Measurements from ENCODE around the gene TBC1D22A. TPM values are rescaled to one million over a fixed set of nuclear protein-coding genes. Genes with fewer than 3 reads are reported as not detected.

The TBC1D22A gene
- total and polyA plus RNA-seq, 4 donors = 4.1 to 12.4 (median 8.4) TPM

- Histone ChIP-seq H3K36me3 (ENCODE audit: control insufficient read depth in 4 of 4, insufficient read depth in 3 of 4, low read depth in 1 of 4, low read length in 3 of 4) (no peaks in the 10 kb centered on the region), H3K27me3 (ENCODE audit: control insufficient read depth in 4 of 4, insufficient read depth in 4 of 4, low read length in 3 of 4) (no peaks in the 10 kb centered on the region), H3K4me1 (ENCODE audit: control insufficient read depth in 4 of 4, insufficient read depth in 4 of 4, low read length in 3 of 4) (peaks cover 7 to 43% (median 32%) of the 10 kb centered on the region in 4 donors), H3K9ac (ENCODE audit: low read depth in 1 of 2, low read length in 2 of 2) (peak overlapping the region in 1 of 2 donors; percentile 47), H3K27ac (ENCODE audit: low read depth in 1 of 2, low read length in 2 of 2) (peak overlapping the region; percentile 61 to 71), H3K4me3 (ENCODE audit: low read depth in 1 of 3, low read length in 3 of 3) (no peak overlapping the region), H3K9me3 (ENCODE audit: control insufficient read depth in 4 of 4, low read length in 3 of 4) (no peaks in the 10 kb centered on the region)
- TF ChIP-seq, protein P1, sequence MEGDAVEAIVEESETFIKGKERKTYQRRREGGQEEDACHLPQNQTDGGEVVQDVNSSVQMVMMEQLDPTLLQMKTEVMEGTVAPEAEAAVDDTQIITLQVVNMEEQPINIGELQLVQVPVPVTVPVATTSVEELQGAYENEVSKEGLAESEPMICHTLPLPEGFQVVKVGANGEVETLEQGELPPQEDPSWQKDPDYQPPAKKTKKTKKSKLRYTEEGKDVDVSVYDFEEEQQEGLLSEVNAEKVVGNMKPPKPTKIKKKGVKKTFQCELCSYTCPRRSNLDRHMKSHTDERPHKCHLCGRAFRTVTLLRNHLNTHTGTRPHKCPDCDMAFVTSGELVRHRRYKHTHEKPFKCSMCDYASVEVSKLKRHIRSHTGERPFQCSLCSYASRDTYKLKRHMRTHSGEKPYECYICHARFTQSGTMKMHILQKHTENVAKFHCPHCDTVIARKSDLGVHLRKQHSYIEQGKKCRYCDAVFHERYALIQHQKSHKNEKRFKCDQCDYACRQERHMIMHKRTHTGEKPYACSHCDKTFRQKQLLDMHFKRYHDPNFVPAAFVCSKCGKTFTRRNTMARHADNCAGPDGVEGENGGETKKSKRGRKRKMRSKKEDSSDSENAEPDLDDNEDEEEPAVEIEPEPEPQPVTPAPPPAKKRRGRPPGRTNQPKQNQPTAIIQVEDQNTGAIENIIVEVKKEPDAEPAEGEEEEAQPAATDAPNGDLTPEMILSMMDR (IDR thresholded peaks at IDR 0.05; ENCODE audit: low read depth, low read length, missing input control) = peak; percentile 64
- TF ChIP-seq FOXA1 (IDR thresholded peaks at IDR 0.05) (no peak), RXRA (IDR thresholded peaks at IDR 0.05) (peak; percentile 84 to 87), ZBTB33 (IDR thresholded peaks at IDR 0.05) (peak; percentile 16), HNF4A (conservative IDR thresholded peaks at IDR 0.05) (peak; percentile 97 to 98), EGR1 (IDR thresholded peaks at IDR 0.05; ENCODE audit: low read depth in 2 of 2) (no peak), FOXA2 (IDR thresholded peaks at IDR 0.05) (no peak), JUND (IDR thresholded peaks at IDR 0.05) (peak; percentile 49 to 75), MAX (IDR thresholded peaks at IDR 0.05) (peak; percentile 39), HNF4G (IDR thresholded peaks at IDR 0.05) (peak; percentile 96), SP1 (IDR thresholded peaks at IDR 0.05) (peak; percentile 92), TAF1 (conservative IDR thresholded peaks at IDR 0.05) (no peak), YY1 (IDR thresholded peaks at IDR 0.05) (peak; percentile 54), NR2F2 (IDR thresholded peaks at IDR 0.05) (peak; percentile 90), RAD21 (IDR thresholded peaks at IDR 0.05) (peak; percentile 87 to 89), GABPA (IDR thresholded peaks at IDR 0.05 in 1 of 2, conservative IDR thresholded peaks at IDR 0.05 in 1 of 2) (peak in 1 of 2 donors; percentile 69)
- TF ChIP-seq, protein P2, sequence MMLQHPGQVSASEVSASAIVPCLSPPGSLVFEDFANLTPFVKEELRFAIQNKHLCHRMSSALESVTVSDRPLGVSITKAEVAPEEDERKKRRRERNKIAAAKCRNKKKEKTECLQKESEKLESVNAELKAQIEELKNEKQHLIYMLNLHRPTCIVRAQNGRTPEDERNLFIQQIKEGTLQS (IDR thresholded peaks at IDR 0.05) = no peak
- TF ChIP-seq, protein P3, sequence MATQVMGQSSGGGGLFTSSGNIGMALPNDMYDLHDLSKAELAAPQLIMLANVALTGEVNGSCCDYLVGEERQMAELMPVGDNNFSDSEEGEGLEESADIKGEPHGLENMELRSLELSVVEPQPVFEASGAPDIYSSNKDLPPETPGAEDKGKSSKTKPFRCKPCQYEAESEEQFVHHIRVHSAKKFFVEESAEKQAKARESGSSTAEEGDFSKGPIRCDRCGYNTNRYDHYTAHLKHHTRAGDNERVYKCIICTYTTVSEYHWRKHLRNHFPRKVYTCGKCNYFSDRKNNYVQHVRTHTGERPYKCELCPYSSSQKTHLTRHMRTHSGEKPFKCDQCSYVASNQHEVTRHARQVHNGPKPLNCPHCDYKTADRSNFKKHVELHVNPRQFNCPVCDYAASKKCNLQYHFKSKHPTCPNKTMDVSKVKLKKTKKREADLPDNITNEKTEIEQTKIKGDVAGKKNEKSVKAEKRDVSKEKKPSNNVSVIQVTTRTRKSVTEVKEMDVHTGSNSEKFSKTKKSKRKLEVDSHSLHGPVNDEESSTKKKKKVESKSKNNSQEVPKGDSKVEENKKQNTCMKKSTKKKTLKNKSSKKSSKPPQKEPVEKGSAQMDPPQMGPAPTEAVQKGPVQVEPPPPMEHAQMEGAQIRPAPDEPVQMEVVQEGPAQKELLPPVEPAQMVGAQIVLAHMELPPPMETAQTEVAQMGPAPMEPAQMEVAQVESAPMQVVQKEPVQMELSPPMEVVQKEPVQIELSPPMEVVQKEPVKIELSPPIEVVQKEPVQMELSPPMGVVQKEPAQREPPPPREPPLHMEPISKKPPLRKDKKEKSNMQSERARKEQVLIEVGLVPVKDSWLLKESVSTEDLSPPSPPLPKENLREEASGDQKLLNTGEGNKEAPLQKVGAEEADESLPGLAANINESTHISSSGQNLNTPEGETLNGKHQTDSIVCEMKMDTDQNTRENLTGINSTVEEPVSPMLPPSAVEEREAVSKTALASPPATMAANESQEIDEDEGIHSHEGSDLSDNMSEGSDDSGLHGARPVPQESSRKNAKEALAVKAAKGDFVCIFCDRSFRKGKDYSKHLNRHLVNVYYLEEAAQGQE (IDR thresholded peaks at IDR 0.05) = peak; percentile 24
- DNase-seq (ENCODE audit: low spot score) = no peak
- WGBS = 21% methylated on average over 6 of the region's 6 CpGs
These were observed 3.6 kb upstream of the TBC1D22A start for GRCh38 chr22:46758867-46759290.
